C4-2B (cell line): ENCODE data around the gene DDX5.

ENCODE experiments used
- H3K27ac ChIP-seq: fragments of 450-650 bp; 2 replicates; pipeline ENCODE4 v1.5.1; 2017
- ZFX ChIP-seq: fragments of 450-650 bp; IDR thresholded peaks from 2 replicates; pipeline ENCODE4 v1.6.1; 2017
- TF ChIP-seq, protein P1 (sequence below): fragments of 450-650 bp; conservative IDR thresholded peaks from 2 replicates; pipeline ENCODE4 v1.5.1; 2017; ENCODE audit warnings: mild to moderate bottlenecking

The DDX5 gene

DNA sequence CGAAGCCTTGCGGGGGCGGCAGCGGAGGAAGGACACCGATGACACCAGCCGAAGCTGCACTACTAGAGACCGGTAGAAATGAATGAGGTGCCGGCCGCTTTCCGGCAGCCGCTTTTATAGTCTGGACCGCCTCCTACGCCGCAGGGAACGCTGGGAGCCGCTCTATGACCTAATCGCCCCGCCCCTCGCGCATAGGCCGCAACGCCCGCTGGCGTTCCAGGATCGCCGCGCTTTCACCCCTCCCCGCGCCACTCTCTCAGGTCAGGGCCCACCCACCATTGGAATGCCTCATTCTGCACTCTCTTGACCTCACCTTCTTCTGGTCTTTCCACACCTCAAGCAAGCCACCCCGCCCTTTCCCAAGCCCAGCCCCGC, at the start of gene DDX5:
DDX5 (minus strand) TSS at position 89 of the 375 bp plus-strand sequence. CDS start 170 bp downstream, outside the sequence.
- TF ChIP-seq ZFX: no peak
- TF ChIP-seq, protein P1, sequence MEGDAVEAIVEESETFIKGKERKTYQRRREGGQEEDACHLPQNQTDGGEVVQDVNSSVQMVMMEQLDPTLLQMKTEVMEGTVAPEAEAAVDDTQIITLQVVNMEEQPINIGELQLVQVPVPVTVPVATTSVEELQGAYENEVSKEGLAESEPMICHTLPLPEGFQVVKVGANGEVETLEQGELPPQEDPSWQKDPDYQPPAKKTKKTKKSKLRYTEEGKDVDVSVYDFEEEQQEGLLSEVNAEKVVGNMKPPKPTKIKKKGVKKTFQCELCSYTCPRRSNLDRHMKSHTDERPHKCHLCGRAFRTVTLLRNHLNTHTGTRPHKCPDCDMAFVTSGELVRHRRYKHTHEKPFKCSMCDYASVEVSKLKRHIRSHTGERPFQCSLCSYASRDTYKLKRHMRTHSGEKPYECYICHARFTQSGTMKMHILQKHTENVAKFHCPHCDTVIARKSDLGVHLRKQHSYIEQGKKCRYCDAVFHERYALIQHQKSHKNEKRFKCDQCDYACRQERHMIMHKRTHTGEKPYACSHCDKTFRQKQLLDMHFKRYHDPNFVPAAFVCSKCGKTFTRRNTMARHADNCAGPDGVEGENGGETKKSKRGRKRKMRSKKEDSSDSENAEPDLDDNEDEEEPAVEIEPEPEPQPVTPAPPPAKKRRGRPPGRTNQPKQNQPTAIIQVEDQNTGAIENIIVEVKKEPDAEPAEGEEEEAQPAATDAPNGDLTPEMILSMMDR: no peak
- peak within 1 kb of the TSS; percentile 98 for H3K27ac ChIP-seq

DNA sequence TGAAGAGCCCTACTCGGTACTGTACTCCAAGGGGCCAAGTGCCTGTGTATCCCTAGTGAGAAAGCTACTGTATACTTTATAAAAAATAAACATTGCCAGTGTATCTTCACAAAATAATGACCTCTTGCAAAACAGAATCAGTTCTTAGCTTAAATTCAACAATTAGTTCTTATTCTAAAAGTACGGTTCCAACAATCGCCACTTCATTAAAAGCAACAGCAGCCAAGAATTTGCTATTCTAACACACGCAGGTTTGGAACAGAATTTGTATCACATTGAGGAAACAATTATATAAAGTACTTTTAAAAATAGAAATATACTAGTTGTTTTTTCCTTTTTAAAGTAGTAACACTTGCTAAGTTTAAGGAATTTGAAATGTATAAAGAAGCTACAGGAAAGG, 49.2 kb upstream of the DDX5 start:
- H3K27ac ChIP-seq: no peak overlapping the region
- no peak for TF ChIP-seq ZFX
- TF ChIP-seq, protein P1: no peak

DNA sequence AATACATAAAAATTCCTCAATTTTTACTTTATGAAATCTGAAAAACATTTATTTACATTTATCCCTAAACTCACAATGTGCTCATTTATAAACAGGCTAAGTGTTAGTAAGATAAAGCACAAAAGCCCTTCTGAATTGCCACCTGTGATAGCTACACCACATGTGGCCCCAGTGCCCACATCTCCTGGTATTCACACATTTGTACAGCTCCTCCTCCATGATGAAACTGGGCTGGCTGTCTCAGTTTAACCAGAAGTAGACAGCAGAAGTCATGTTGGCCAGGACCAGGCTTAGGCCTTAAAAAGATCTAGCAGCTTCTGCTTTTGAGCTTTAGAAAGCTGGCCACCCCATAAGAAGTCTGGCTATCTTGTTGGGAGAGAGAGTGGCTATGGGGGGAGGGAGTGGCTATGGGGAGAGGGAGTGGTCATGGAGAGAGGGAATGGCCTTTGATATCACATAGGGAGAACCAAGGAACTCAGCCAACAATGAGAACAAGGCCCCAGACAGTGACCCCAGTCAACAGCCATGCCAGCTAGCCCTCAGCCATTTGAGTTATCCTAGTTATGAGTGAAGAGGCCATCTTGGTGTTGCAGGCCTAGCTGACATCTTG, 48.0 kb upstream of the DDX5 start:
- H3K27ac ChIP-seq: no peak overlapping the region
- no peak for TF ChIP-seq ZFX
- TF ChIP-seq, protein P1: no peak

DNA sequence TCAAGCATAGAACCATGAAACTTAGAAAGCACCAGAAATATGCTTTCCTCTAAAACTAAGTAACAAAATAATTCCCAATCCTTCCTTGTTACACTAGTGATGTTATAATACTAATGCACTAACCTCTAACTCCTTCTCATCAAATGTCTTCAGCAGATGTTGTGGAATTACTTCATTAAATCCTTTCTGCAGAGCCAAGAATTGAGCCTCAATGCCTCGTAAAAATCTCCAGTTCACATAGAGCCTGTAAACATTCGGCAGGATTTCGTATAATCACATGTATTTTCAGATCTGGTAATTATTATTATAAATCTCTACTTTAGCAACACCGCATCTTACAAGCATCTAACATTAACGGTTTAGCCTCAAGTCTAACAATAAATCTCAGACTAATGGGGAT, 45.4 kb upstream of the DDX5 start:
- H3K27ac ChIP-seq: no peak overlapping the region
- TF ChIP-seq ZFX: no peak
- TF ChIP-seq, protein P1: no peak

DNA sequence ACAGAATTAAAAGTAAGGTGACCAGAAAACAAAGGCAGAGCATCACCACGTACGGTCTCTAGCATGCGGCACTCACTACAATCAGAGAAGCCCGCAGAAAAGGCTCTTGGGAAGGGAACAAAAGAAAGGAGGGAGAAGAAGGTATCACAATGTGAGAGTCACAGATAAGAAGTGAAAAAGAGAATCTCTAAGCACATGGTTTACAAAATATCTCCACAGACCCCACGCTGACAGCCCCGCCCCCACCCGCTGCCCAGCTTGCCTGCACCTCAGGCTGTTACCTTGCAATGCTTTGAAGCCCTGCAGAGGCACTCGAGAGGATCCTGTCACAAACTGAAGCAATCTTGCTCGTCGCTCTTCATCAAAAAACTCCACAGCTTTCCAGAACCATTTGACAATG, 41.2 kb upstream of the DDX5 start:
- H3K27ac ChIP-seq: no peak overlapping the region
- TF ChIP-seq, protein P1: no peak
- TF ChIP-seq ZFX: no peak

DNA sequence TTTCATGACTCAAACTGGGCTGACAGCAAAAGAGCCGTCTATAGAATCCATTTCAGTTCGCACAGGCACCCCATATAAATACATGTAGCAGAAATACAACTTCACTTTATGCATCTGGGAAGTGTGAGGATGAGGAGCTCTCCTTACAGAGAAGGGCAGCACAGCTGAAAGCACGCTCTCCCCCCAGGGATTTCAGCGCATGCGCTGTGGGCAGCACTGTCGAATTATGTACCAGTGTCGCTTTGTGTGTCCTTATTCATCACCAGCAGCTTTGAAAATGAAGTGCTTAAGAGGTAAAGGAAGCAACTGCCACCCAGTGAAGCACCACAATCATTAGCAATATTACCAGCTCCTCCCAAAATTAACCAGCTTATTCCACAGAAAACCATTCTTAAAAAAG, 40.6 kb upstream of the DDX5 start:
- no peak for TF ChIP-seq ZFX
- TF ChIP-seq, protein P1: no peak
- H3K27ac ChIP-seq: no peak overlapping the region

DNA sequence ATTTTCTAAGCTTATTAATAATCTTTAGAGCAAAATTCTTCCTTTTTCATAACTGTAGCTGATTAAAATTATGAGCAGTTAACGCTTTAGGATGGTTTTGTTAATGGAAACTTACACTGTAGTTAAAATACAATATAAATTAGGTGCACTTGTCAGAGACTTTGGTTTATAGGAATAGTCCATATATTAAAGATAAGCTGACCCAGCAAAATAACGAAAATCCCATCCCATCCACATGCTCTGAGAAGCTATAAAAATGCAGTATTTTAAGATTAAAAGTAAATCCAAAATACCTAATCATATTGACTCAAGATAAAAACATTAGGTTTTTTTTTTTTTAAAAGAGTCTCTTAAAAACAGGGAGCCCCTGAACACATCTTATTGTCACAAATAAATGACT, 38.7 kb upstream of the DDX5 start:
- no peak overlapping the region for H3K27ac ChIP-seq
- TF ChIP-seq ZFX: no peak
- TF ChIP-seq, protein P1: no peak
